Gastroesophageal sphincter (tissue), 4 donors: Measurements from ENCODE around the gene C3orf18. TPM values are rescaled to one million over a fixed set of nuclear protein-coding genes. Genes with fewer than 3 reads are reported as not detected.

Experiments used
- ATAC-seq: fragments of 150-250 bp; one replicate; pipeline ENCODE4 v1.9.1; 2016; ENCODE audit warnings: mild to moderate bottlenecking, moderate library complexity
- H3K27ac ChIP-seq, 4 donors: fragments of 200-600 bp; sonication (generic) in 3 of 4; 1 replicate in 3 of 4; 2 replicates in 1 of 4; pipeline ENCODE4 v1.5.1; 2016 to 2019
- H3K27me3 ChIP-seq: fragments of 200-600 bp; sonication (generic); one replicate; pipeline ENCODE4 v1.5.1; 2019
- H3K36me3 ChIP-seq, 2 donors: fragments of 200-600 bp; sonication (generic); one replicate each; pipeline ENCODE4 v1.5.1; 2019; ENCODE audit warnings: control low read depth in 1 of 2
- H3K4me1 ChIP-seq, 3 donors: fragments of 200-600 bp; sonication (generic); 1 replicate in 2 of 3; 2 replicates in 1 of 3; pipeline ENCODE4 v1.5.1; 2016 to 2019; ENCODE audit warnings: control low read depth in 2 of 3
- H3K4me3 ChIP-seq, 2 donors: fragments of 200-600 bp; sonication (generic); one replicate each; pipeline ENCODE4 v1.5.1; 2019; ENCODE audit warnings: mild to moderate bottlenecking in 1 of 2, moderate library complexity in 1 of 2
- H3K9me3 ChIP-seq, 3 donors: fragments of 200-600 bp; sonication (generic); one replicate each; pipeline ENCODE4 v1.5.1; 2017 to 2019; ENCODE audit warnings: control low read depth in 2 of 3
- EP300 ChIP-seq: sonication (generic); formaldehyde crosslinking; IDR thresholded peaks from one replicate; pipeline ENCODE4 v1.6.1; 2017; ENCODE audit warnings: antibody characterized with exemption, mild to moderate bottlenecking
- POLR2A ChIP-seq, 2 donors: fragments of 450-650 bp; IDR thresholded peaks; one replicate each; pipeline ENCODE4 v1.6.1; 2017; ENCODE audit warnings: antibody characterized with exemption in 2 of 2, mild to moderate bottlenecking in 2 of 2, moderate library complexity in 1 of 2
- POLR2AphosphoS5 ChIP-seq: sonication (generic); formaldehyde crosslinking; IDR thresholded peaks from one replicate; pipeline ENCODE4 v1.6.1; 2017; ENCODE audit warnings: antibody characterized with exemption
- WGBS, 2 donors: methylation state at CpG; one replicate each; pipeline ENCODE4 v1.1.5; 2018; ENCODE audit warnings: low coverage in 1 of 2; 5-methylcytosine and 5-hydroxymethylcytosine counted together
- total RNA-seq, 4 donors: library from RNA; depleted of rRNA; stranded (reverse); fragments of >200 nt; gene quantifications; one replicate each; pipeline ENCODE4 v1.1.0, GENCODE V29; 2016
- TF ChIP-seq, protein P1 (sequence below), 4 experiments: fragments of 200-600 bp in 2 of 4; fragments of 450-650 bp in 2 of 4; sonication (generic) in 1 of 4; IDR thresholded peaks; one replicate each; pipeline ENCODE4 v1.5.1; 2017 to 2019; ENCODE audit warnings: antibody characterized with exemption in 4 of 4, mild to moderate bottlenecking in 2 of 4, moderate library complexity in 2 of 4

C3orf18 gene
- total RNA-seq, 4 donors from 2014 or later, result 9.7 to 42.8 (median 25.3) TPM

DNA sequence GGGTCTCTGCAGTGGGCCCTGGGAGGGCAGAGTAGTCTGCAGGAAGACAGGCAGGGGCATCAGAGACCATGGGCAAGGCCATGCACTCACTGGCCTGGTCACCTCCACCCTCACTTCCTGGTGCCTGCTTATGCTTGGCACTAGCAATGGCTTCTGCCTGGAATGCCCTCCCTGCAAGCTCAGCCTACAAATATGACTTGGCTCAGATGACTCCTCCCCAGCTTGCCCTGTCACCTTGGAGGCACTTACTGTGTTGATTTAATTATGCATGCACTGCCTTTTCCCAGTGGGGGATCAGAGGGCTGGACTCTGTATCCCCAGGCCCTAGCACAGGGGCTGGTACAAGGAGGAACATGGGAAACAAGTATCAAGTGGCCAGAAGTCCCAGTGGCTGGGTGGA lies 7.8 kb downstream of the C3orf18 start:
- TF ChIP-seq POLR2A (IDR thresholded peaks at IDR 0.05), result no peak
- no peak for TF ChIP-seq EP300
- TF ChIP-seq POLR2AphosphoS5, result no peak
- TF ChIP-seq, protein P1, sequence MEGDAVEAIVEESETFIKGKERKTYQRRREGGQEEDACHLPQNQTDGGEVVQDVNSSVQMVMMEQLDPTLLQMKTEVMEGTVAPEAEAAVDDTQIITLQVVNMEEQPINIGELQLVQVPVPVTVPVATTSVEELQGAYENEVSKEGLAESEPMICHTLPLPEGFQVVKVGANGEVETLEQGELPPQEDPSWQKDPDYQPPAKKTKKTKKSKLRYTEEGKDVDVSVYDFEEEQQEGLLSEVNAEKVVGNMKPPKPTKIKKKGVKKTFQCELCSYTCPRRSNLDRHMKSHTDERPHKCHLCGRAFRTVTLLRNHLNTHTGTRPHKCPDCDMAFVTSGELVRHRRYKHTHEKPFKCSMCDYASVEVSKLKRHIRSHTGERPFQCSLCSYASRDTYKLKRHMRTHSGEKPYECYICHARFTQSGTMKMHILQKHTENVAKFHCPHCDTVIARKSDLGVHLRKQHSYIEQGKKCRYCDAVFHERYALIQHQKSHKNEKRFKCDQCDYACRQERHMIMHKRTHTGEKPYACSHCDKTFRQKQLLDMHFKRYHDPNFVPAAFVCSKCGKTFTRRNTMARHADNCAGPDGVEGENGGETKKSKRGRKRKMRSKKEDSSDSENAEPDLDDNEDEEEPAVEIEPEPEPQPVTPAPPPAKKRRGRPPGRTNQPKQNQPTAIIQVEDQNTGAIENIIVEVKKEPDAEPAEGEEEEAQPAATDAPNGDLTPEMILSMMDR (IDR thresholded peaks at IDR 0.05), result no peak
- peaks cover 0 to 54% of the 10 kb centered on the region in 2 donors for H3K36me3 ChIP-seq
- H3K27me3 ChIP-seq, result peaks cover 7% of the 10 kb centered on the region
- no peak overlapping the region for H3K4me3 ChIP-seq
- H3K9me3 ChIP-seq, result no peaks in the 10 kb centered on the region
- H3K27ac ChIP-seq, result no peak overlapping the region
- no peaks in the 10 kb centered on the region for H3K4me1 ChIP-seq
- no peak for ATAC-seq

DNA sequence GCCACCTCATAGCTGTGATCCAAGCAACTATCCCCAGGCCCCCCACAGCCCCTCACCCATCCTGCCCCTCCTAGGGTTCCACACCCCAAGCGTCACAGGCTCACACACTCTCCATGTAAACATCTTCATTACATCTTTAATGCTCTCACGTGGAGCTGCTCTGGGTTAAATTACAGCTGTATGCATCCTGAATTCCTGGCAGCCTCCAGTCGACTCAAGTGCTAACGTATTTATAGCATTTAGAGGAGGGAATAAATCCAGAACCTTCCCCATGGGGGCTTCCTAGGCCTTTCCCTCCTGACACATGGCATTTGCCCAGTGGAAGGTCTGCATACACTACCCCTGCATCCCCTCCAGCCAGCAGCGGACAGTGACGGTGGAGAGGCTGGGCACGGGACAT lies 9.6 kb downstream of the C3orf18 start:
- no peak overlapping the region for H3K4me3 ChIP-seq
- ATAC-seq, result no peak
- H3K9me3 ChIP-seq, result no peaks in the 10 kb centered on the region
- no CpG with 5 or more reads among the region's 7 CpGs for WGBS, 2 donors
- peaks cover 11% of the 10 kb centered on the region for H3K27me3 ChIP-seq
- no peak for TF ChIP-seq POLR2AphosphoS5
- TF ChIP-seq, protein P1 (IDR thresholded peaks at IDR 0.05), result no peak
- no peak for TF ChIP-seq EP300
- TF ChIP-seq POLR2A (IDR thresholded peaks at IDR 0.05), result no peak
- H3K27ac ChIP-seq, result no peak overlapping the region
- H3K4me1 ChIP-seq, result no peaks in the 10 kb centered on the region
- H3K36me3 ChIP-seq, result peaks cover 0 to 41% of the 10 kb centered on the region in 2 donors

DNA sequence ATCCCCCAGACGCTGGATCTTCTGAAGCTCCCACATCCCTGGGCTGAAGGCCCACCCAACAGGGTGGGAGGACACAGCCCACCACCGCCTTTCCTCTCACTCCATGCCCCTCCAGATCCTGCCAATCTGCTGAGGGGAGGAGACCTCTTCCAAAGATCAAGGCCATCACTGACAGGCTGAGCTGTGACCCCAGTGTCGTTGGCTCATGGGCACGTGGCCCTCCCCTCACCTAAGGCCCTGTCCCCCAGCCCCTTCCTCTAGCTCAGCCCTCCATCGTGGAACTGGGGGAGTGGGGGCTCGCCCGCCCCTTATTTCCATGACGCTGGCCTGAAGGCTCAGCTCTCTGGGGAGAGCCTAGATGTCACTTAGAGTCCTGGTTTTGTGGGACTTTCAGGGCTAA lies 10.4 kb downstream of the C3orf18 start:
- H3K36me3 ChIP-seq, result peaks cover 0 to 34% of the 10 kb centered on the region in 2 donors
- peaks cover 12% of the 10 kb centered on the region for H3K27me3 ChIP-seq
- ATAC-seq, result no peak
- H3K4me3 ChIP-seq, result no peak overlapping the region
- H3K9me3 ChIP-seq, result no peaks in the 10 kb centered on the region
- TF ChIP-seq, protein P1 (IDR thresholded peaks at IDR 0.05), result no peak
- TF ChIP-seq POLR2AphosphoS5 (no peak), POLR2A (IDR thresholded peaks at IDR 0.05) (no peak), EP300 (no peak)
- H3K4me1 ChIP-seq, result no peaks in the 10 kb centered on the region
- 80% methylated on average over 2 of the region's 8 CpGs; no CpG with 5 or more reads in 1 of the 2 donors for WGBS, 2 donors
- H3K27ac ChIP-seq, result no peak overlapping the region

DNA sequence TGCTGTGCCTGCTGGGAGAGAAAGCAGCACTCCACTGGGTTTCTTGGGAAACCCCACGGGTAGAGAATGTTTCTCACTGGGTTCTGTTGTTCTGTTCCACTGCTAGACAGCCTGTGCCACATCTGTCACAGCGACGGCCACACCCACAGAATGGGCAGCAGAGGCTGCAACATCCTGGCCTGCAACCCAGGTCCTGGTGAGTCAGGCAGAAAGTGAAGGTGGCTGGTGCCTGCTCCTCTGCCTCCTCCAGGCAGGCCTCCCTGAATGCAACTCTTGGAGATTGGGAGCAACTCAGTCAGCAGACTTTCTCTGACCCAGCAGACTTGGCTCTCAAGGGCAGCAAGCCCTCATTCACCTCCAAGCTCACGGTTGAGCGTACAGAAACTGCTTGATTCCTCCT lies 13.0 kb downstream of the C3orf18 start:
- Histone ChIP-seq H3K4me1 (no peaks in the 10 kb centered on the region), H3K27ac (no peak overlapping the region), H3K4me3 (no peak overlapping the region), H3K27me3 (peaks cover 12% of the 10 kb centered on the region), H3K9me3 (no peaks in the 10 kb centered on the region), H3K36me3 (peaks cover 0 to 9% of the 10 kb centered on the region in 2 donors)
- TF ChIP-seq, protein P1 (IDR thresholded peaks at IDR 0.05), result no peak
- TF ChIP-seq EP300, result no peak
- TF ChIP-seq POLR2AphosphoS5, result no peak
- no peak for TF ChIP-seq POLR2A (IDR thresholded peaks at IDR 0.05)
- ATAC-seq, result no peak
- WGBS, 2 donors, result no CpG with 5 or more reads among the region's 5 CpGs

DNA sequence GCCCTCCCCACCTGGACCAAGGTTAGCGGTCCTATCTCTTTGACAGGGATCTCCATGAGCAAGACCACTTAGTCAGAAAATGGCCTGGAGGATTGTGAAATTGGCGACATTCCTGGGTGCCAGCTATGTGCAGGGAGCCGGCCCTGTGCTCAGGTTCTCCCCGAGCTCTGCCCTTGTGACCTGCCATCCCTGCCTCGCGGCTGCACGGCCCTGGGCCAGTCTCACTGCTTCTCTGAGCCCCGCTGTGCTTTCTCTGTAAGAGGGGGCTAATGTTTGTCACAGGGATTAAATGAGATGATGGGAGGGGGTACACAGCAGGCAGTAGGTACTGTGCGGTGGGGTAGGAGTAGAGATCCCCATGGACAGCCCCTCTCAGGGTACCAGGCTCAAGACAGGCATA lies 14.9 kb downstream of the C3orf18 start:
- no CpG with 5 or more reads among the region's 9 CpGs for WGBS, 2 donors

More for the DNA sequence above, 14.9 kb downstream of the C3orf18 start:
- H3K27me3 ChIP-seq, result peaks cover 12% of the 10 kb centered on the region
- ATAC-seq, result no peak
- TF ChIP-seq POLR2AphosphoS5, result no peak
- no peak for TF ChIP-seq EP300
- TF ChIP-seq, protein P1 (IDR thresholded peaks at IDR 0.05), result no peak
- no peak for TF ChIP-seq POLR2A (IDR thresholded peaks at IDR 0.05)
- no peaks in the 10 kb centered on the region for H3K9me3 ChIP-seq
- no peak overlapping the region for H3K27ac ChIP-seq
- no peaks in the 10 kb centered on the region for H3K4me1 ChIP-seq
- no peak overlapping the region for H3K4me3 ChIP-seq
- H3K36me3 ChIP-seq, result no peaks in the 10 kb centered on the region
